ENCODE results near the gene ADRA2C.

Gene ADRA2C

GRCh38 chr4:3732076-3733028, 33.8 kb upstream of the ADRA2C start:
- no peak for DNase-seq (ENCODE audit: low read depth, low spot score)

DNA sequence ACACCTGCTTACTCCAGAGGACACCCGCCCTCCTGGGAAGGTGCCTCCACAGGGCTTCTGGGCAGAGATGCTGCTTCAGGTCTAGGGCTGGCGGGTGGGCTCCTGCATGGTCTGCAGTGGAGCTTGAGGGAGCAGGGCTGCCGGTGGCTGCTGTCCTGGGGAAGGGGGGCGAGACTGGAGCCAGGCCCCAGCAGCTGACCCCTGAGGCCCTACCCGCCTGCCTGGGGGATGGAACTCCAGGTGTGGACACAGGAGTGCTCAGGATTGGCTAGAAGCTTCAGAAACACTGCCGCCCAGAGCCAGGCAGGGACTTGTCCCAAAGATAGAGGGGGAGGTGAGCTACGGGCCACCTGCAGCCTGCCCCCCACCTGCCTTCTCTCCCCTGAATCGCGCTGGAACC, 33.0 kb upstream of the ADRA2C start:
- DNase-seq (ENCODE audit: low read depth, low spot score) = no peak

DNA sequence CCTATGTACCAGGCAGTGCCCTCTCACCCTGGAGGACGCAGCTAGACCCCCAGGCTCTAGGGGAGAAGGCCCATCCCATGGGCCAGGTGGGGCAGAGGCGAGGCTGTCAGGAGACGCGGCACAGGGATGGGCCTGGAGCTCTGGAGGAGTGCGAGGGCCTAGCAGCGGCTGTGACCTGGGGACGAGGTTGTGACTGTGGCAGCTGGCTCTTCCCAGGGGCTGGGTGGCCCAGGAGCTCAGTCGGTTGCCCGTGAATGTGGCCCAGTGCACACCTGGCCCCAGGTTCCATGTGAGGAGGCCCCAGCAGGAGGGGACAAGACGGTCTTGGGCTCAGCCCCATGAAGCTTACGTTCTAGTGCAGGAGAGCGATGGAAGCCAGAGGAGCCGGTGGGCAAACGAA, 31.0 kb upstream of the ADRA2C start:
- no peak for DNase-seq (ENCODE audit: low read depth, low spot score)

DNA sequence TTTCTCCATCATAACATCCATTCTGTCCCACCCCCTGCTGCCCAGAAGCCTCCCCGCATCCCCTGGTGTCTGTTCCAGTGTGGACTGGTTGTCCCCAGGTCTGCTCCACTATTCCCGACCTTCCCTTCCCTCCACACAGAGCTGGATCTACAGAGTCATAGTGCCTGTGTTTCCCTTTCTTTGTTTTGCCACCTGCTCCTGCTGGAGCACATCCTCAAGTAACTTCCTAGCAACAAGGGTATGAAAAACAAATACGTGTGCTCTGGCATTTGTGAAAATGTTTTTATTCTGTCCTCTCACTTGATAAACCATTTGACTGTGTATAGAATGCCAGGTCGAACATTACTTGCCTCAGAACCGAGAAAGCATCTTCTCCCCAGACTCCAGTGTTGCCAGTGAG, 29.9 kb upstream of the ADRA2C start:
- DNase-seq (ENCODE audit: low read depth, low spot score) = no peak

DNA sequence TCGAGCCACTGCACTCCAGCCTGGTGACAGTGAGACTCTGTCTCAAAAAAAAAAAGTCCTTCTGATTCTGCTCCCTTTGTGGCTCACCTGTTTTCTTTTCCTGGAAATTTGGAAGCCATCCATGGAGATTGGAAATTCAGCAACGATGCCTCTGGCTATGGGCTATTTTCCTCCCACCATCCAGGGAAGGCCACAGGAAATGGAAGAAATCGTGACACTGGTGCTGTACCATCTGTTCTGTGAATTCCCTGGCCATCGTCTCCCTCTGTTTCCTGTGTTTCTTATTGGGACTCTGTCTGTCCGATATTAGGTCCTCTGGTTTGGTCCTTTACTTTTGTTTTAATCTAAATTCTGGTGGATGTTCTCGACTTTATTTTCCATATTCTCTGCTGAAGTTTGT, 29.4 kb upstream of the ADRA2C start:
- DNase-seq (ENCODE audit: low read depth, low spot score) = no peak

DNA sequence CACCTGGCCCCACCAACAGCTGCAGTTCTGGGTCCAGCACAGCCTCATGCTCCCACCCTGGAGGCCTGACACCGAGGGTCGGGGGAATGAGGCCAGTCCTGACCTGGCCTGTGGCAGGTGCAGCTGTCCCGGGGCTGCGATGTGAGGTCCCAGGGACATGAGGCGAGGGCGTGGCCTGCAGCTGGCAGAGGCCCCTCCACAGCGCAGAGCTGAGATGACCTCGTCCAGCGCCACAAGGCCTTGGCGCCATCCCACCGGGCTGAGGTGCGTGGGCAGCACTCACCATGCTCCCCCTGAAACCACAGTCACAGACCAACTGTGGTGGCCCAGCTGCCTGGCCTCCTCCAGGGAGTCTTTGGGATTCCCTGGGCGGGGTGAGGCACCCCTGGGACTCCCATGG, 26.6 kb upstream of the ADRA2C start:
- no peak for DNase-seq (ENCODE audit: low read depth, low spot score)

- no peak for DNase-seq (ENCODE audit: low read depth, low spot score)
Observed at GRCh38 chr4:3740256-3740655, 25.9 kb upstream of the ADRA2C start.

GRCh38 chr4:3741217-3742011, 24.8 kb upstream of the ADRA2C start:
- DNase-seq (ENCODE audit: low read depth, low spot score) = no peak

DNA sequence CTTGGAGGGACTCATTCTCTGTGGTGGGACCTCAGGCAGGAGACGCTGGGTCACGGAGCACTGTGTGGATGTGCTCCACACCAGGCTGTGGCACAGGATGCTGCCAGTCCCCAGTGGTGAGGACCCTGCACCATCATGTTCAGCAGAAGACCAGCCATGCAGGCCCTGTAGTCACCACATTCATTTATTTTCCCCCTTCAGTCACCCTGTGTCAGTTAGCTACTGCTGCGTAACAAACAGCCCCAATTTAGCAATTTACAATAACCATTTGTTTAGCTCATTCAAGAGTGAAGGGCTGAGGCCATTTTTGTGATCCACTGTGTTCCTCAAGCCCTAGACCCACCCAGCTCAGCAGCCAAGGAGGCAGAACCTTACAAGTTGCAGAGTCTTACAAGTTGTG, 23.6 kb upstream of the ADRA2C start:
- no peak for DNase-seq (ENCODE audit: low read depth, low spot score)

DNA sequence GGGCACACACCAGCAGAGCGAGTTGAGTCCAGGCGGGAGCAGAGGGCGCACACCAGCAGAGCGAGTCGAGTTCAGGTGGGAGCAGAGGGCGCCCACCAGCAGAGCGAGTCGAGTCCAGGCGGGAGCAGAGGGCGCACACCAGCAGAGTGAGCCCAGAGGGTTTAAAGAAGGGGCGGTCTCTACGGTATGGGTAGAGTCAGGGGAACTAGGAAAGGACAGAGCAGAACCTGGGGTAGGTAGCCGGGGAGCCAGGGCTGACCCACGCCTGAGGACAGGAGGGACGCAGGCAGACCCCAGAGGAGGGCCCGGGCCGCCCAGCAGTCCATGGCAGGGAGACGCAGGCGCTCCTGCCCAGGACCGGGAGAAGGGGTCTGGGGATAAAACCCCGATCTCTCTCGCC, 22.0 kb upstream of the ADRA2C start:
- DNase-seq (ENCODE audit: low read depth, low spot score) = no peak

- no peak for DNase-seq (ENCODE audit: low read depth, low spot score)
Observed at GRCh38 chr4:3744901-3745300, 21.3 kb upstream of the ADRA2C start.

DNA sequence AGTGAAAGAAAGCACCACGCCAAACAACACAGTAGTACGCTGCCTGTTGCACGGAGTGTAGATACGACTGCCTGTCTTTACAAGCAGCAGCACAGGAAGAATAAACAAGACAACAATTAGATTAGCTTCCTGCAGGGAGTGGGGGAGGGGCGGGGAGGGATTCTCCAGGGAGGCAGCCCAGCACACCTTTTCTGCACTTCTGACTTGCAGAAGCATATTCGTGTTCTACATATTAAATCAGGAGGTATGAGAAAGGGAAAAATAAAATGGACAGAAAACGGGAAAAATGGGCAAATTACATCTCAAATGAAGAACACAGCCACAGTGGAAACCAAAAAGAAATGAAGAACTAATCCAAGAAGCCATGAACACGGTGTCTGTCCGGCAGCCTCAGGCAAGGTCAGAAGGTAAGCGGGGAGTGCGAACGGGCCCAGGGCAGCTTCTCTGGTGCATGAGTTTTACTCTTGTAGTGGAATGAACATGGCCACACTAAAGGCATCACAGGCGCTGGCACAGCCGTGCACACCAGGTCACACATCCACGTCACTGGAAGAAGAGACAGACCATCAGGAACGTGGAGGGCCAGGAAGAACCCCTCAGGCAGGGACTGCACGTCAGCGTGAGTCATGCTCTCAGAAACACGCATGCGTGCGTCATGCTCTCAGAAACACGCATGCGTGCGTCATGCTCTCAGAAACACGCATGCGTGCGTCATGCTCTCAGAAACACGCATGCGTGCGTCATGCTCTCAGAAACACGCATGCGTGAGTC, 20.1 kb upstream of the ADRA2C start:
- DNase-seq (ENCODE audit: low read depth, low spot score) = no peak

- DNase-seq (ENCODE audit: low read depth, low spot score) = no peak
Observed at GRCh38 chr4:3746701-3747580, 19.2 kb upstream of the ADRA2C start.

DNA sequence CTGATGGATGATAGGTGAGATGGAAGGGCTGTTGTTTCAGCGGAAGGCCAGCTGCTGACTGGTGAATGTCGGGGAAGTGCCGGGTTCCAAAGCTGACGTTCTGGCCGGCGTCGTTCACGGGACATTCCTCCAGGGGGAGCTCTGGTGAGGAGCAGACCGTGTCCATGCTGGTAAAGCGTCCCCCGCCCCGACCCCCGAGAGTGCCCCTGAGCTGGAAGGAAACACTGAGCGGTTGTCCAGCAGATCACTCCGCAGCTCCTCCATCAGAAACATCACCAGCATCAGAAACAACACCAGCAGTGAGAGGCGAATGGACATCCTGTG, 18.6 kb upstream of the ADRA2C start:
- DNase-seq (ENCODE audit: low read depth, low spot score) = no peak

DNA sequence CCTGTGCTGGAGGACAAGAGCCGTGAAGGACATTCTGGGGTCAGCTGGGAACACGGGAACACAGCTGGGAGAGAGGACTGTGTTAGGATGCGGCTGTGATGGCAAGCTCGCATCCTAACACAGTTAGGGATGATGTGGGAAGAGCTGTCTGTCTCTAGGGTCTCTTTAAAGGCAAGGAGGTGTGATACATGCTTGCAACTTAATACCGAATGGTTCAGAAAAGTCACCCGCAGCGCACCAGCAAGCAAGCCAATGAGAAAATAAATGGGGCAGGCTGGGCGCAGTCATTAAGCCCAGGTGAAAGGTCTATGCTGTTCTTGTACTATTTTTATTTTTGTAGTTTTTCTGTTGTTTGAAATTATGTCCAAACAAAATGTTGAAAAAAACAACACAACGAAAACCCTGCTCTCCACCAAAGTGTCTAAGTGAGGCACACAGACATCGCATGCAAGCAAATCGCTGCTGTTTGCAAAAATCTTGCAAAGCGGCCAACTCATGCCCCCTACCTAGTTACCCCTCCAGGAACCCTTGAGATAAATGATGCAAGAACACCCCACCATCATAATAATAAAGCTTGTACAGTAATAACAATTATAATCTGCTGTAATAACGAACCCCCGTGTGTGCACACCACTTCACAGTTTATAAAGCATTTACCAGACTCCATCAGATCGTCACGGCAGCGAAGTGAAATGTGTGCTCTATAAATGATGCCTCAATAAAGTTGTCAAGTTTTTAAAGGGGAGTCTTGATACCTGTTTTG, 17.9 kb upstream of the ADRA2C start:
- no peak for DNase-seq (ENCODE audit: low read depth, low spot score)

- no peak for DNase-seq (ENCODE audit: low read depth, low spot score)
Observed at GRCh38 chr4:3749081-3749480, 17.1 kb upstream of the ADRA2C start.

GRCh38 chr4:3750334-3750733, 15.9 kb upstream of the ADRA2C start:
- no peak for DNase-seq (ENCODE audit: low read depth, low spot score)

GRCh38 chr4:3752022-3752421, 14.2 kb upstream of the ADRA2C start:
- no peak for DNase-seq (ENCODE audit: low read depth, low spot score)

DNA sequence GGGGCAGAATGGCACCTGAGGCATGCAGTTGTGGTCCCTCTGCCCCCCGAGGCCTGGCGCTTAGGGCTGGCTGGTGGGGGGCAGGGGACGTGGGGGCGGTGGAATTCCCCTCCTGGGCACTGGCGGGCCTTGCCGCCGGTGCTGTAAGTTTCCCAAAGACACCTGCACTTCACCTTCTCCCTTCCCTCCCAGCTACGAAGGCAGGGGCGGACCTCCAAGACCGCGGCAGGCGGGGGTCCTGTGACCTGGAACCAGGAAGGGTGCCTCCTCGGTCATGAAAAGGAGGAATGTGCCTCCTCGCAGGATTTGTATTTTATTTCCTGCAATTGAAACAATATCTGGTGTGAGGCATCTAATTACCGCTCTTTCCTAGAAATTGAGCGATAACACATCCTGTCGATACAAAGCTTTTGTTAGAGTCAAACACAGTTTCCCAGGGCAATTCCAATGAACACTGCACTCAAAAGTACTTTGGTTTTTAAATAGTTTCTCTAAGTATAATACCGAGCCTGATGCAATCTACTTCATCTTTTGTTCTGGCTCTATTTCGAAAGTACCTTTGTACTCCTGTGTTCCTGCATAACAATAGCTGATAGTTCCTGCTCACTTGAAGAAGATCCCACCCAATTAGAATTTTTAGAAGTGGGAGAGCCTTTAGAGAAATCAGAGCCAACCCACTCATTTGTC, 12.3 kb upstream of the ADRA2C start:
- no peak for DNase-seq (ENCODE audit: low read depth, low spot score)

Measured in smooth muscle cell of the brain vasculature (primary cell).